Occipital lobe (tissue), 3 donors: Measurements from ENCODE around the gene CACNA1D. TPM values are rescaled to one million over a fixed set of nuclear protein-coding genes. Genes with fewer than 3 reads are reported as not detected.

ENCODE experiments used
- DNase-seq: peaks from one replicate; lab custom pipeline; 2025; lab: John Stamatoyannopoulos, UW
- small RNA-seq: library from RNA; depleted of rRNA; stranded (forward); fragments of <200 nt; gene quantifications from one replicate; pipeline ENCODE3, GENCODE V24; 2014
- total RNA-seq: library from RNA; depleted of rRNA; stranded (reverse); fragments of >200 nt; gene quantifications from one replicate; pipeline ENCODE4 v1.2.3, GENCODE V29; 2014

The CACNA1D gene
- total RNA-seq, 1 donor from 2014 or later: 14.0 TPM

DNA sequence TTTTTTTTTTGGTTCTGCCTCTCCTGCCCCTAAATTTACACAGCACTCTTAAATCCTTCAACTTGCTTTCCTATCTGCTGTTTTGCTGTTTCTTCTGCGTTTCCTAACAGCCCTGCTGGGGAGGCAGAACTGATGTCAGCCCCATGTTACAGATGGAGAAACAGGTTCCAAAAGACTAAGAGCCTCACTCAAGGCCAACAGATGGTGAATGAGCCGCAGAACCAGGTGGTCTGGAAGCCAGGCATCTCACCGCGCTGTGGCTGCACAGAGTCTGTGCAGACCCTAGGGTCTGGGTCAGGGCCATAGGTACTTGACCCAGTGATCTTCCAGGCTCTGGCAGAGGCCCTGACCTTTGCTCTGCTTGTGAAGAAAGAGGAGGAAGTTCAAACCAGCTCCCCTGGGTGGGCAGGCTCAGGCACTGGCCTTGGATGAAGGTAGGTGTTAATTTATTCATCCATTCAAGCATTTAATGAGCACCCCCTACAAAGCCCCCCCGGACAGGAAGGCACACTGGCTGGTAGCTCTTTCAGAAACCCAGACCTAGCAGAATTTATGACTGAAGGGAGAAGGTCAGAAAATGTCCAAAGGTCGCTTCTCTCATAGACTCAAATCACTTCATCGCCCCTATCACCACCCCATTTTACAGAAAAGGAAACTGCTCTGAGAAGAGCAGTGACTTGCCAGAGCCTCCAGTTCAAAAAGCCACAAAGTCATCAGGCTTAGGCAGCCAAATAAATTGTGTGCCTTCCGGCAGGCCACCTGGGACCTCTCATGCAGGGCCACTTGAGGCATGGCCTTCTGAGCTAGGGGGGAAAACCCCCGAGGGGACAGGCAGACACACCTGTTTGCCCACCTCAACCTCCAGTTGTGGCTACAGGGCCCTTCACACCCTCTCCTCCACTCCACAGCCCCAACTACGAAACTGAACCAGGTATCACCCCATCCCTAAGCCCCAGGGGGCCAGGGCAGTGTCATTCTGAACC, 349.1 kb downstream of the CACNA1D start:
- no peak for DNase-seq

DNA sequence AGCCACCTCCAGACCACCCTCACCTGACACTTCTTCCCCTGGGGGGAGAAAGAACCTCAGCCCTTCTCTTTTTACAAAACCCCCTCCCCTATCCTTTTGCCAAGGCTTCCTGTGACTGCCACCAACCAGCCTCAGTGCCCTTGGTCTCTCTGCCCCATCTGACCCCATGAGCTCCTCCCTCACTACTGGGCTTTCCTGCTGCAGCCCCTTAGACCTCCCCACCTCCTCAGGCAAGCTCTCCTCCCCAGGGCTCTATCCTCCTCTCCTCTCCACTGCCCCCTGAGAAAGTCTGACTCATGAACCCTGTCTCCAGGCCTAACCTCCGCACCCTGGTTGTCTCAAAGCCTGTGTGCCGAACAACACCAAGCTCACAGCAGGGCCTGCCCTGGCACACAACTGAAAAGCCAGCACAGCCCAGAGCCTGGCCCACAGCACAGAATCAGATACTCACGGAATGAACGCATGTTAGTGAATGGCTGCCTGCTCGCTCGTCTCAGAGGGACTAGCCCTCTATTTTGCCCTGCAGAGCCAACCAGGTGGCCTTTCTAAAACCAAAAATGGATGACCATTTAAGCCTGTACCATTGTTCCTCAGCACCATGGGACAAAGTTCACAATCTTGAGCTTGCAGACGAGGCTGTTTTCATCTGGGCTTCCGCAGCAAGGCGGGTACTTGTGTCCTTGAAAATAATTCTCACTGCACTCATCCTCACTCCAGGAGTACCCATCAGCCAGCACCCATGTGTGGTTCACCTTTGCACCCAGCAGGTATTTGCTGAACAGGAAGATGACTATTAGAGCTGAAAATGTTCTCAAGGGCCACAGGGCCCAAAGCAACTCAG, 350.1 kb downstream of the CACNA1D start:
- DNase-seq: no peak

DNA sequence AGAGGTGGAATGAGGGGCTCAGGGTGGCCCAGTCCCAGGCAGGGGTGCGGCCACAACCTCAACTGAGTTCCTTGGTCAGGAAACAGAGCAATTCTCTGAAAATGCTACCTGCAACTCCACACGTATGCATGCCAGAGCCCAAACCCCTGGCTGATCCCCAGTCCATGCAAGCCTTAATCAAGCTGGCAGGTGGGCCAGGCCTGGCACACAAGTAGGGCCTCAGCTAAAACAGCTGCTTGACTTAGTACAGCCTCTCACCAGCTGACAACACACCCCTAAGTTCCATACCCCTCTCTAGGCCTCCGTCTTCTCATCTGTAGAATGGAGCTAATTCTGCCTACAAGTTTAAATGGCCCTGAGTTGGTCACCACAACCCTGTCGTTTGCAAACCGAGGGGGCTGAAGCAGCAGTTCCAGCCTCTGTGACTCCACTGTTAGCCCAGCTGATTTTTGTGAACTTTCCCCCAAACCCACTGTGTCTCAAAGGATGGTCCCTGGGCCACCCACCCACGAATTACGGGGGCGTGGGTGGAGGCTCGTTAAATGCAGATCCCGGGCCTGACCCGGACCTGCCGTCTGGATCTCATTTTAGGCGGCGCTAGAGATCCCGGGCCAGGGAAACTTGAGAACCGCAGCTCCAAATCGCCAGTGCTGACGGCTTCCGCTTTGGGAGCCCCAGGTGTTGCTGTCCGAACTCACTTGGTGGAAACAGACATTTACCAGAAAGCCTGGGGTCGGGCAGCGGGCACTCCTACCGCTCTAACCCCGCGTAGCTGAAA, 350.9 kb downstream of the CACNA1D start:
- no peak for DNase-seq

DNA sequence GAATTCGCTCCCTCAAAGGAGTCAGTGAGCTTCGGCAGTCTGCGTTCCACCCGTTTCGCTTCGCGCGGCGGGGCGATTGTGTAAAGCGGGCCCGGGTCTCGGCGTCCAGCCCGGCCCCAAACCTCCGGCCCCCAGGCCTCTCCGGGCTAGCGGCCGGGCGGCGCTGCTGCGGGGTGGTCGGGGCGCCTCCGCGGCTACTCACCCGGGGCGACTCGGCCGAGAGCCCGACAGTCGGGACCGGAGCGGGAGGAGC, 351.4 kb downstream of the CACNA1D start:
- DNase-seq: no peak

DNA sequence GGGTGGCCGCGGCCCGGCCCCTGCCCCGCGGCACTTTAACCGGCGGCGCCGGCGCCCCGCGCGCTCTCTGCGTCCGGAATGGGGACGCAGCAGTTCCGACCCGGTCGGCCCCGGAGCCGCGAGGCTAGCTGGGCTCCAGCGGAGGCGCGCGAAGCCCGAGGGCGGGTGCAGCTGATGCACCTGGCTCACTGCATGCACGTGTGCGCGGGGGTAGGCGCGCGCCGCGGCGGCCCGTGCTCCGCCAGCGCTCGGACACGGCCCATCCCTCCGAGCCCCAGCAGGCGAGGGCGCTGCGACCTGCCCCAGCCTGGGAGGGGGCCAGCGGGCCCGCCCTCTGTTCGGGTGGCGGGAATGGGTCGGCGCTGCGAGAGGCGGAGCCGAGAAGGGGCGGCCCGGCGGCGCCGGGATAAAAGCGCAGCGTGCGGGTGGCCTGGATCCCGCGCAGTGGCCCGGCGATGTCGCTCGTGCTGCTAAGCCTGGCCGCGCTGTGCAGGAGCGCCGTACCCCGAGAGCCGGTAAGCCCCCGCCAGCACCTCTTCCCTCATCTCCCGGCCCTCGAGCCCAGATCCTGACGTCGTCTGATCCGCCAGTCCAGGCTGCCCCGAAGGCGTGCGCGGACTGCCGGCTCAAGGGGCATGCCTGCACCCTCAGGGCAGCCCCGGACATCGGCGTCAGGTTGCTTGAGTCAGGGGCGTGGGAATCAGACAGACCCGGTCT, 351.9 kb downstream of the CACNA1D start, which contains the start of the genes CHDH and IL17RB:
Gene CHDH, minus strand, starts transcription at position 286 of the 717 bp plus-strand sequence. CDS start 22,411 bp downstream, outside the sequence.
Gene IL17RB, plus strand, starts transcription at position 435 of the 717 bp plus-strand sequence. Its CDS starts 21 bp downstream, at position 456.
- peak; percentile 60 for DNase-seq

DNA sequence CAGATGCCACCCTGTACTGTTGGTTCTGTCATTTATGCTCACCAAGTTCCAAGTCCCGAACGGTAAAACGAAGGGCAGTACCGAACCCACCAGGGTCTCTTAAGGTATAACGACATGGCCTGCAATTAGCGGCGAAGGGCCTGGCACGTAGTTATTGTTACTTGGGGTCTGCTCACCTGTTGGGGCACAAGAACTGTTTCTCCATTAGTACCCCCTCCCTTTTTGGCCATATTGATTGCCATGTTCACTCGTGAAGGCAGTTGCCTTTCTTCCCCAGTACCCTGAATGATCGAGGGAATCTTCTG, 352.4 kb downstream of the CACNA1D start:
- no peak for DNase-seq

DNA sequence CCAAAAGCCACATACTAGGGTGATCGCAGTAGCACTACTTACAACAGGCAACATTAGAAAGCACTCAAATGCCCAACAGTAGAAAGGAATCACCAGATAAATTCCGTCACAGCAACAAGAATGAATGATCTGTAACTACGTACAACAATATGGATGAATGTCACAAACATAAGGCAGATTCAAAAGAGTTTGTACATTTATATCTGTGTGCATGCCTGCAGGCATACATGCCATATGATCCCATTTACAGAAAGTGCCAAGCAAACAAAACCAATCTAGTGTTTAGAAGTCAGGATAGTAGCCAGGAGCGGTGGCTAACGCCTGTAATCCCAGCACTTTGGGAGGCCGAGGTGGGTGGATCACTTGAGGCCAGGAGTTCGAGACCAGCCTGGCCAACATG, 355.5 kb downstream of the CACNA1D start:
- no peak for DNase-seq

DNA sequence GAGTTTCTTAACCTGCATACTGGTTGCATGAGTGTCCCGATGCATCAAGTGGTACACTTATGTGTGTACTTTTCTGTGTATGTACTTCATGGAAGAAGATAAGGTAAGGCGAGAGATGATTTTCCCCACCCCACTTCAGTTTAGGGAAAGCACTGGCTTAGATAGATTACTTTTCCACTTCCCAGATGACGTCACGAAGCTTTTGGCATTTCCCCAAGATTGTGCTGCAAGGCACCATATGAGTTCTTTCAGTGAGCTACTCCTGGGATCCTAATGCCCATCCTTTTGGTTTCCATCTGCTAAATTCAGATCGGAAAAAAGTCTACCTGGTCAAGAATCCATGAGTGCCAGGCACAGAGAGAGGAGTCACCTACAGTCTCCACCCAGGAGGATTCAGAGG, 356.5 kb downstream of the CACNA1D start:
- no peak for DNase-seq

DNA sequence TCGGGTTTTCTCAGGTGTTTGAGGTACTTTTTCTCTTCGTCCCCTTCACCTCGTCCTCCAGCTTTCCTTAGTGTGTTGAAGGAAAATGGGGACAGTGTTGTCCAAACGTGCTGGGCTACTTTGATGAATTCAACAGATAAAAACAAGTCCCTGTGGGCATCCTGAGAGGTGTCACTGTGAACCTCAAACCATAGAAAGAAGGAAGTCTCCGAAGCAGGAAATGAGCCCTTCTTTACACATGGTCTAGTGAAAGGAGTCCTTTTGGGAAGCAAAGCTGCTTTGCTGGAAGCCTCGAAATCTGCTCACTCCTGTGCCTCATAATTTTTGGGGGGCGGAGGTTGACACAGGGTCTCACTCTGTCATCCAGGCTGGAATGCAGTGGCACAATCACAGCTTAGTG, 362.6 kb downstream of the CACNA1D start:
- no peak for DNase-seq

DNA sequence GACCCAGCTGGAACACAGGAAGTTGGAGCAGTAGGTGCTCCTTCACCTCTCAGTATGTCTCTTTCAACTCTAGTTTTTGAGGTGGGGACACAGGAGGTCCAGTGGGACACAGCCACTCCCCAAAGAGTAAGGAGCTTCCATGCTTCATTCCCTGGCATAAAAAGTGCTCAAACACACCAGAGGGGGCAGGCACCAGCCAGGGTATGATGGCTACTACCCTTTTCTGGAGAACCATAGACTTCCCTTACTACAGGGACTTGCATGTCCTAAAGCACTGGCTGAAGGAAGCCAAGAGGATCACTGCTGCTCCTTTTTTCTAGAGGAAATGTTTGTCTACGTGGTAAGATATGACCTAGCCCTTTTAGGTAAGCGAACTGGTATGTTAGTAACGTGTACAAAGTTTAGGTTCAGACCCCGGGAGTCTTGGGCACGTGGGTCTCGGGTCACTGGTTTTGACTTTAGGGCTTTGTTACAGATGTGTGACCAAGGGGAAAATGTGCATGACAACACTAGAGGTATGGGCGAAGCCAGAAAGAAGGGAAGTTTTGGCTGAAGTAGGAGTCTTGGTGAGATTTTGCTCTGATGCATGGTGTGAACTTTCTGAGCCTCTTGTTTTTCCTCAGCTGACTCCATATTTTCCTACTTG, 363.8 kb downstream of the CACNA1D start:
- DNase-seq: no peak

DNA sequence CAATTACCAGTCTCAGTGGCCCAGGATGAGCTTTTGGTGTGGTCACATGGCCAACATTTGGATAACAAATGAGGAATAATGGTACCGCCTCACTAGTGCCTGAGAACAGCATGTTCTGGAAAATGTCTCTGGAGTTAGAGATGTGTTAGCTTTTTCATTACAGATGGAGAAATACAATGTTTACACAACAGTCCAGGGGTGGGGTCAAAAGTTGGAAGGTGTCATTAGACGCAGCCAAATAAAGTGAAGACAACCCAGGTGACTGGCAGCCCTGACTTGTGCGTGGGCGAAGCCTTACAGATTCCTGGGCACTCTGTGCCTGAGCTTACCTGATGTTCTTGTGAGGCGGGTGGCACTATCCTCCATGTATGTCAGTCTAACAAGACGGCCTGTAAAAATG, 364.8 kb downstream of the CACNA1D start:
- no peak for DNase-seq

DNA sequence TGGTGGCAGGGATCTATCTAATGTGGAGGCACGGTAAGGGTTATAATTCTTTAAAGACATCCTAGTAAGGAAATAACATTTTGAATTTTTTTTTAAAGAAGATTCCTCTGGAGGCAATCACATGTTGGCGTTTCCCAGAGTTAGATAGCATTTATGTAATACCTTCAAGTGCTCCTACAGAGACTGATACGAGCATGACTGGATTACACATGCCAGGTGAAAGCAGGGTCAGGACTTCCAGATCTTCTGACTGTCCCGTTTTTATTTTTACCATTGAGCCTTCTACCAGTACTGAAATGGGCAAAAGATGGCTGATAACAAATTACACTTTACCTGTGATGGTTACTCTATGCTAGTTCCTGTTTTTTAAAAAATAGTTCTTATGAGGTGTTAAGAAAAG, 365.8 kb downstream of the CACNA1D start:
- no peak for DNase-seq

DNA sequence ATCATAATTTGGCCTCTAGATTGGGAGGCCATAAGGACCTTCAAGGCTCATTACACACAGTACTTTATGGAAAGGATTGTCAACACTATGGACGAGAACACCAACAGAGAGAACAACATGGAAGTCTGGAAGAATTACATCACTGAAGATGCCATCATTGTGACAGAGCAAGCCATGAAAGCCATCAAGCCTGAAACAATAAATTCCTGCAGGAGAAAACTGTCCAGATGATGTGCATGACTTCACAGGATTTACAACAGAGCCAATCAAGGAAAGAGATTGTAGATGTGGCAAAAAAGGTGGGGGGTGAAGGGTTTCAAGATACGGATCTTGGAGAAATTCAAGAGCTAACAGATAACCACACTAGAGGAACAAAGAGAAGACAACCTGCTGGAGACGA, 367.8 kb downstream of the CACNA1D start:
- no peak for DNase-seq

DNA sequence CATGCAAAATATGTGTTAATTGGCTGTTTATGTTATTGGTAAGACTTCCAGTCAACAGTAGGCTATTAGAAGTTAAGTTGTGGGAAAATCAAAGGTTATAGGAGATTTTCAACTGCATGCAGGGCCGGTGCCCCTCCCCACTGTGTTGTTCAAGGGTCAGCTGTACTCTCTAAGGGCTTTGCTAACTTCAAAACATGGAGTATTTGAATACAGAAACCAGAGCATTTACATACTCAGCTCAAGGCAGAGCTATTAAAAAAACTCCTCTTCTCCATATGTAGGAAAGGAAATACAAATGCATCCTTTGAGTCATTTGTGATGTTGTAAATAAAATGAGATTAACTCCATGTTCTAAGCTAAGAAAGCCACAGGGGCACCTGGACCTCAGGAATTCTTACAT, 368.7 kb downstream of the CACNA1D start:
- no peak for DNase-seq

Small RNAs within 50 kb of the gene (small RNA-seq; reads per million reads assigned to genes)
- gene AC012467.1: not detected
- 9.8 reads per million, percentile 92 among the genes with 10 or more reads in this experiment for gene RF00154

Other genes starting within 250 kb of the CACNA1D start
- 157 TPM for gene TKT, start 238.6 kb upstream of the CACNA1D start, total RNA-seq
- gene DCP1A, start 147.1 kb upstream of the CACNA1D start, total RNA-seq: 12.9 TPM